GM12892 (cell line): ENCODE measurements around the gene SATB2.

Source experiments
- POLR2A ChIP-seq: IDR thresholded peaks from 2 replicates; pipeline ENCODE4 v1.6.1; 2011; ENCODE audit warnings: low read depth, low read length, control low read depth
- TAF1 ChIP-seq: IDR thresholded peaks from 2 replicates; pipeline ENCODE4 v1.6.1; 2011; ENCODE audit warnings: low read depth, mild to moderate bottlenecking, control low read depth, low read length, borderline replicate concordance

DNA sequence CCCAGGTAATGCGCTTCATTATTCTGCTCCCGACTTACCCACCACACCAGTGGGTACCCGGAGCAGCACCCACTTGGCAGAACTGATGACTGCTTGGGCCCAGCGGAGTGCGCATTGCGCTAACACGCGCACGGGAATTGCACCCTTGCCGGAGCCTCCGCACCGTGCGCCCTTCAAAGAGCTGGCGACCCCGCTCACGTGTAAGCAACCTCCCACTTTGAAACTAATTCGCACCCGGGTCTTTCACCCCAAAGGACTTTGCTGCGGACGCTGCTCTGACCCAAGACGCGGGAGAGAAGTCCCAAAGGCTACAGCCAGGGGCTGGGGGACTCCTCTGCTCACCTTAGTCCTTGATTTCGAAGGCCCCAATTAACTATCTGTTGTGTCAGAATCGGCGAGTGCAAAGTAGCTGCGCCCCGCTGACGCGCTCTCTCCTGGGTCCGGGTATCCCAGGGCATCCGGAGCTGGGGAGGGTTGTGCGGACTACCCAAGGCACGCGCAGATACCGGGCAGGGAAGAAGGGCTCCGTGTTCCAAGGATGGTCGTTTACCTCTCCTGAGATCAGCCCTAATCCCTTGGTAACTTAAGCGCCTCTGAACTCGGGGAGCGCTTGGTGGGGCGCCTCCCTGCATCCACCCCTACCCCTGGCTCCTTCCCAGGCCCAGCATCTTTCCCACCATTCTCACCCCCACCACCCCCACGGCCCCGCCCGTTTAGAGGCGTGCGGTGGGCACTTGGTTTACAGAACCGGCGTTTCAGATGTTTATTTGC, 13.1 kb upstream of the SATB2 start:
- TF ChIP-seq POLR2A (no peak), TAF1 (no peak)
